Activated T-cell treated with anti-CD3 and anti-CD28 coated beads, Interleukin-2, amount 50 U/mL, for 48 hours (primary cell): Measurements from ENCODE around the gene WTIP.

Source experiments
- DNase-seq, 2 experiments: peaks; one replicate each; pipeline ENCODE4 v3.0.0-alpha.2; 2020

The WTIP gene

GRCh38 chr19:34479396-34479795 lies 2.2 kb upstream of the WTIP start:
- DNase-seq: no peak

- no peak for DNase-seq
Measured at GRCh38 chr19:34480491-34480890, 1.1 kb upstream of the WTIP start.

GRCh38 chr19:34481861-34482379 lies 362 bp downstream of the WTIP start:
- no peak for DNase-seq

GRCh38 chr19:34482380-34483250 lies 1.1 kb downstream of the WTIP start:
- DNase-seq: no peak

GRCh38 chr19:34484328-34484727 lies 2.8 kb downstream of the WTIP start:
- DNase-seq: no peak

GRCh38 chr19:34485831-34486230 lies 4.3 kb downstream of the WTIP start:
- DNase-seq: no peak

GRCh38 chr19:34487651-34488051 lies 6.1 kb downstream of the WTIP start:
- DNase-seq: no peak

GRCh38 chr19:34489175-34489574 lies 7.6 kb downstream of the WTIP start:
- no peak for DNase-seq

GRCh38 chr19:34490141-34490766 lies 8.7 kb downstream of the WTIP start:
- DNase-seq: no peak

GRCh38 chr19:34493038-34493648 lies 11.6 kb downstream of the WTIP start:
- no peak for DNase-seq

- DNase-seq: no peak
Measured at GRCh38 chr19:34493649-34494044, 12.1 kb downstream of the WTIP start.

- DNase-seq: no peak
Measured at GRCh38 chr19:34494601-34495000, 13.0 kb downstream of the WTIP start.

GRCh38 chr19:34495416-34495815 lies 13.9 kb downstream of the WTIP start:
- DNase-seq: no peak

GRCh38 chr19:34497112-34497805 lies 15.7 kb downstream of the WTIP start:
- DNase-seq: no peak

- no peak for DNase-seq
Measured at GRCh38 chr19:34499155-34499834, 17.7 kb downstream of the WTIP start.

GRCh38 chr19:34500656-34501120 lies 19.1 kb downstream of the WTIP start:
- DNase-seq: no peak

GRCh38 chr19:34501339-34502320 lies 20.1 kb downstream of the WTIP start:
- DNase-seq: peak; percentile 95

GRCh38 chr19:34502582-34503411 lies 21.2 kb downstream of the WTIP start:
- no peak for DNase-seq

- DNase-seq: no peak
Measured at GRCh38 chr19:34503531-34504272, 22.1 kb downstream of the WTIP start.
